ENCODE data around the gene RPUSD1. TPM values are rescaled to one million over a fixed set of nuclear protein-coding genes. Genes with fewer than 3 reads are reported as not detected.
A peak's percentile ranks its signal among the peaks of the same experiment; 100 is the strongest.

Gene RPUSD1
- total RNA-seq, 1 experiment from 2014 or later: 72.6 TPM

GRCh38 chr16:783404-784161 lies 4.6 kb downstream of the RPUSD1 start:
- Histone ChIP-seq H3K79me2 (ENCODE audit: low read length) (peaks cover 21% of the 10 kb centered on the region), H3K9me2 (replicated peaks; ENCODE audit: low read length) (no peaks in the 10 kb centered on the region), H3K4me1 (ENCODE audit: insufficient read depth, low read length) (peaks cover 13% of the 10 kb centered on the region), H3K36me3 (ENCODE audit: low read depth, low read length) (no peaks in the 10 kb centered on the region), H4K20me1 (ENCODE audit: low read length) (no peaks in the 10 kb centered on the region), H3K9me3 (ENCODE audit: low read length) (no peaks in the 10 kb centered on the region), H2AFZ (ENCODE audit: low read length) (no peak overlapping the region), H3K4me3 (ENCODE audit: low read length) (peak overlapping the region; percentile 38; the same call in 1 of the 2 replicates), H3K9ac (ENCODE audit: low read length) (no peak overlapping the region), H3K27ac (ENCODE audit: low read length) (no peak overlapping the region), H3K4me2 (ENCODE audit: low read length) (peak overlapping the region; percentile 74), H3K27me3 (ENCODE audit: low read length) (no peaks in the 10 kb centered on the region), H3F3A (ENCODE audit: low read length, unreplicated experiment) (no peaks in the 10 kb centered on the region)
- ChIA-PET CTCF (no interaction called here), POLR2A (ENCODE audit: unreplicated experiment) (no interaction called here)
- ATAC-seq: no peak; the same call in 1 of the 2 replicates
- BruUV-seq (replicated peaks): no TSS peak
- no peak for DNase-seq
- TF ChIP-seq EZH2 (IDR thresholded peaks at IDR 0.05; ENCODE audit: low read length, unreplicated experiment) (no peak), CTCF (conservative IDR thresholded peaks at IDR 0.05; ENCODE audit: low read depth, low read length) (no peak), EZH2phosphoT487 (IDR thresholded peaks at IDR 0.05; ENCODE audit: borderline replicate concordance, low read length) (no peak)
- intact Hi-C loops (cut with micrococcal nuclease): loop anchor here (5.0 to 10.0 kb wide), 2 partner anchors 41 to 69 kb away; partner anchors contain the start of genes CIAO3 and METRN

- intact Hi-C loops (cut with micrococcal nuclease): loop anchor here (5.0 to 10.0 kb wide), 2 partner anchors 41 to 68 kb away; partner anchors contain the start of genes CIAO3 and METRN
- Histone ChIP-seq H3K9me3 (ENCODE audit: low read length) (no peaks in the 10 kb centered on the region), H3K9ac (ENCODE audit: low read length) (no peak overlapping the region), H3K4me1 (ENCODE audit: insufficient read depth, low read length) (peaks cover 13% of the 10 kb centered on the region), H3K36me3 (ENCODE audit: low read depth, low read length) (no peaks in the 10 kb centered on the region), H3K9me2 (replicated peaks; ENCODE audit: low read length) (no peaks in the 10 kb centered on the region), H2AFZ (ENCODE audit: low read length) (no peak overlapping the region), H3K27ac (ENCODE audit: low read length) (no peak overlapping the region), H3K4me2 (ENCODE audit: low read length) (peak overlapping the region; percentile 74), H3K79me2 (ENCODE audit: low read length) (peaks cover 18% of the 10 kb centered on the region), H3F3A (ENCODE audit: low read length, unreplicated experiment) (no peaks in the 10 kb centered on the region), H4K20me1 (ENCODE audit: low read length) (no peaks in the 10 kb centered on the region), H3K27me3 (ENCODE audit: low read length) (no peaks in the 10 kb centered on the region), H3K4me3 (ENCODE audit: low read length) (peak overlapping the region; percentile 38; the same call in 1 of the 2 replicates)
- POLR2A ChIA-PET (ENCODE audit: unreplicated experiment): no interaction called here
- DNase-seq (peak; percentile 58), ATAC-seq (peak; percentile 39)
- no TSS peak for BruUV-seq (replicated peaks)
- CTCF ChIA-PET: no interaction called here
- peak; percentile 89 for TF ChIP-seq EZH2phosphoT487 (IDR thresholded peaks at IDR 0.05; ENCODE audit: borderline replicate concordance, low read length)
- no peak for TF ChIP-seq CTCF (conservative IDR thresholded peaks at IDR 0.05; ENCODE audit: low read depth, low read length)
Observed at GRCh38 chr16:782766-783403, 5.3 kb downstream of the RPUSD1 start.

GRCh38 chr16:782258-782657 lies 5.9 kb downstream of the RPUSD1 start:
- Histone ChIP-seq H3K27me3 (ENCODE audit: low read length) (no peaks in the 10 kb centered on the region), H3K4me1 (ENCODE audit: insufficient read depth, low read length) (peaks cover 13% of the 10 kb centered on the region), H2AFZ (ENCODE audit: low read length) (no peak overlapping the region), H3K36me3 (ENCODE audit: low read depth, low read length) (no peaks in the 10 kb centered on the region), H3K4me3 (ENCODE audit: low read length) (no peak overlapping the region), H3K9ac (ENCODE audit: low read length) (no peak overlapping the region), H3K9me2 (replicated peaks; ENCODE audit: low read length) (no peaks in the 10 kb centered on the region), H3F3A (ENCODE audit: low read length, unreplicated experiment) (no peaks in the 10 kb centered on the region), H3K27ac (ENCODE audit: low read length) (no peak overlapping the region), H4K20me1 (ENCODE audit: low read length) (no peaks in the 10 kb centered on the region), H3K9me3 (ENCODE audit: low read length) (no peaks in the 10 kb centered on the region), H3K79me2 (ENCODE audit: low read length) (peaks cover 12% of the 10 kb centered on the region), H3K4me2 (ENCODE audit: low read length) (peak overlapping the region; percentile 74)
- intact Hi-C loops (cut with micrococcal nuclease): loop anchor here (5.0 to 10.0 kb wide), 2 partner anchors 40 to 67 kb away; partner anchors contain the start of genes CIAO3 and METRN
- no TSS peak for BruUV-seq (replicated peaks)
- ChIA-PET CTCF (no interaction called here), POLR2A (ENCODE audit: unreplicated experiment) (no interaction called here)
- DNase-seq (no peak), ATAC-seq (no peak)
- TF ChIP-seq CTCF (conservative IDR thresholded peaks at IDR 0.05; ENCODE audit: low read depth, low read length) (no peak), EZH2 (IDR thresholded peaks at IDR 0.05; ENCODE audit: low read length, unreplicated experiment) (no peak), EZH2phosphoT487 (IDR thresholded peaks at IDR 0.05; ENCODE audit: borderline replicate concordance, low read length) (no peak)

Measured in PC-3 (cell line).